ENCODE measurements around the gene GUCY1A1.

The GUCY1A1 gene

GRCh38 chr4:155762334-155762733, 95.7 kb downstream of the GUCY1A1 start:
- no peak for ATAC-seq
- TF ChIP-seq ISL1 (CRISPR knock-in tag; IDR thresholded peaks at IDR 0.05) (peak; percentile 66), ARNTL (CRISPR knock-in tag; IDR thresholded peaks at IDR 0.05; ENCODE audit: borderline replicate concordance, low read depth) (no peak)

GRCh38 chr4:155763551-155763950, 96.9 kb downstream of the GUCY1A1 start:
- ATAC-seq: no peak

GRCh38 chr4:155765149-155765548, 98.5 kb downstream of the GUCY1A1 start:
- TF ChIP-seq ZFP3 (CRISPR knock-in tag; IDR thresholded peaks at IDR 0.05) (no peak), ARNTL (CRISPR knock-in tag; IDR thresholded peaks at IDR 0.05; ENCODE audit: borderline replicate concordance, low read depth) (no peak), BACH2 (CRISPR knock-in tag; IDR thresholded peaks at IDR 0.05; ENCODE audit: borderline replicate concordance) (no peak), GLIS3 (CRISPR knock-in tag; IDR thresholded peaks at IDR 0.05) (no peak), CSDC2 (CRISPR knock-in tag; IDR thresholded peaks at IDR 0.05) (no peak), PPARA (CRISPR knock-in tag; IDR thresholded peaks at IDR 0.05; ENCODE audit: borderline replicate concordance) (no peak), ZC3H10 (CRISPR knock-in tag; IDR thresholded peaks at IDR 0.05) (no peak), SNAI2 (CRISPR knock-in tag; IDR thresholded peaks at IDR 0.05) (no peak)
- TF ChIP-seq, protein P1, sequence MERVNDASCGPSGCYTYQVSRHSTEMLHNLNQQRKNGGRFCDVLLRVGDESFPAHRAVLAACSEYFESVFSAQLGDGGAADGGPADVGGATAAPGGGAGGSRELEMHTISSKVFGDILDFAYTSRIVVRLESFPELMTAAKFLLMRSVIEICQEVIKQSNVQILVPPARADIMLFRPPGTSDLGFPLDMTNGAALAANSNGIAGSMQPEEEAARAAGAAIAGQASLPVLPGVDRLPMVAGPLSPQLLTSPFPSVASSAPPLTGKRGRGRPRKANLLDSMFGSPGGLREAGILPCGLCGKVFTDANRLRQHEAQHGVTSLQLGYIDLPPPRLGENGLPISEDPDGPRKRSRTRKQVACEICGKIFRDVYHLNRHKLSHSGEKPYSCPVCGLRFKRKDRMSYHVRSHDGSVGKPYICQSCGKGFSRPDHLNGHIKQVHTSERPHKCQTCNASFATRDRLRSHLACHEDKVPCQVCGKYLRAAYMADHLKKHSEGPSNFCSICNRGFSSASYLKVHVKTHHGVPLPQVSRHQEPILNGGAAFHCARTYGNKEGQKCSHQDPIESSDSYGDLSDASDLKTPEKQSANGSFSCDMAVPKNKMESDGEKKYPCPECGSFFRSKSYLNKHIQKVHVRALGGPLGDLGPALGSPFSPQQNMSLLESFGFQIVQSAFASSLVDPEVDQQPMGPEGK (CRISPR knock-in tag; IDR thresholded peaks at IDR 0.05; ENCODE audit: borderline replicate concordance): no peak
- TF ChIP-seq, protein P2, sequence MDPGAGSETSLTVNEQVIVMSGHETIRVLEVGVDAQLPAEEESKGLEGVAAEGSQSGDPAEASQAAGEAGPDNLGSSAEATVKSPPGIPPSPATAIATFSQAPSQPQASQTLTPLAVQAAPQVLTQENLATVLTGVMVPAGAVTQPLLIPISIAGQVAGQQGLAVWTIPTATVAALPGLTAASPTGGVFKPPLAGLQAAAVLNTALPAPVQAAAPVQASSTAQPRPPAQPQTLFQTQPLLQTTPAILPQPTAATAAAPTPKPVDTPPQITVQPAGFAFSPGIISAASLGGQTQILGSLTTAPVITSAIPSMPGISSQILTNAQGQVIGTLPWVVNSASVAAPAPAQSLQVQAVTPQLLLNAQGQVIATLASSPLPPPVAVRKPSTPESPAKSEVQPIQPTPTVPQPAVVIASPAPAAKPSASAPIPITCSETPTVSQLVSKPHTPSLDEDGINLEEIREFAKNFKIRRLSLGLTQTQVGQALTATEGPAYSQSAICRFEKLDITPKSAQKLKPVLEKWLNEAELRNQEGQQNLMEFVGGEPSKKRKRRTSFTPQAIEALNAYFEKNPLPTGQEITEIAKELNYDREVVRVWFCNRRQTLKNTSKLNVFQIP (CRISPR knock-in tag; IDR thresholded peaks at IDR 0.05; ENCODE audit: borderline replicate concordance, low read depth): no peak

More at GRCh38 chr4:155763551-155763950, 96.9 kb downstream of the GUCY1A1 start:
- TF ChIP-seq ARNTL (CRISPR knock-in tag; IDR thresholded peaks at IDR 0.05; ENCODE audit: borderline replicate concordance, low read depth) (no peak), CSDC2 (CRISPR knock-in tag; IDR thresholded peaks at IDR 0.05) (no peak), ESRRG (CRISPR knock-in tag; IDR thresholded peaks at IDR 0.05) (no peak), PPARA (CRISPR knock-in tag; IDR thresholded peaks at IDR 0.05; ENCODE audit: borderline replicate concordance) (no peak), ZC3H10 (CRISPR knock-in tag; IDR thresholded peaks at IDR 0.05) (no peak)
- TF ChIP-seq, protein P3, sequence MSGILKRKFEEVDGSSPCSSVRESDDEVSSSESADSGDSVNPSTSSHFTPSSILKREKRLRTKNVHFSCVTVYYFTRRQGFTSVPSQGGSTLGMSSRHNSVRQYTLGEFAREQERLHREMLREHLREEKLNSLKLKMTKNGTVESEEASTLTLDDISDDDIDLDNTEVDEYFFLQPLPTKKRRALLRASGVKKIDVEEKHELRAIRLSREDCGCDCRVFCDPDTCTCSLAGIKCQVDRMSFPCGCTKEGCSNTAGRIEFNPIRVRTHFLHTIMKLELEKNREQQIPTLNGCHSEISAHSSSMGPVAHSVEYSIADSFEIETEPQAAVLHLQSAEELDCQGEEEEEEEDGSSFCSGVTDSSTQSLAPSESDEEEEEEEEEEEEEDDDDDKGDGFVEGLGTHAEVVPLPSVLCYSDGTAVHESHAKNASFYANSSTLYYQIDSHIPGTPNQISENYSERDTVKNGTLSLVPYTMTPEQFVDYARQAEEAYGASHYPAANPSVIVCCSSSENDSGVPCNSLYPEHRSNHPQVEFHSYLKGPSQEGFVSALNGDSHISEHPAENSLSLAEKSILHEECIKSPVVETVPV (CRISPR knock-in tag; IDR thresholded peaks at IDR 0.05): no peak
- TF ChIP-seq, protein P2 (CRISPR knock-in tag; IDR thresholded peaks at IDR 0.05; ENCODE audit: borderline replicate concordance, low read depth): no peak

DNA sequence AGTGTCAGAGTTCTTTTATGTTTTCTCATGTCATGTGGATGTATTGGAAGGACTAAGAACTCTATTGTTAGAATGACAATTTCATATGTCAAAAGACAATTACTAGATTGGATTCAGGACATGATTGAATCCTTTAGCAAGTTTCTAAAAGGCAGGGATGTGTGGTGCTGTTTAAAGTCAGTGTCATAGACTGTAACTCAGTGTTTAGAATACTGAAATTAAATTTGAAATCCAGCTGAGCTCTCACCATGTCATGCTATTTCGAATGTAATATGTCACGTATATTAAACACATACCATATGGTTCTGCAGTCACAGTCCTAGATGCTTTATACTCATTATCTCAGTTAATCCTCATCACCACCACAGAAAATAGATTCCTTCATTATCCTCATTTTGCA, 100.0 kb downstream of the GUCY1A1 start:
- no peak for ATAC-seq
- TF ChIP-seq CREB5 (CRISPR knock-in tag; IDR thresholded peaks at IDR 0.05; ENCODE audit: low read depth) (no peak), TCF4 (CRISPR knock-in tag; IDR thresholded peaks at IDR 0.05; ENCODE audit: borderline replicate concordance) (no peak), RARB (CRISPR knock-in tag; IDR thresholded peaks at IDR 0.05) (no peak), ARNTL (CRISPR knock-in tag; IDR thresholded peaks at IDR 0.05; ENCODE audit: borderline replicate concordance, low read depth) (no peak)

More at GRCh38 chr4:155765149-155765548, 98.5 kb downstream of the GUCY1A1 start:
- ATAC-seq: no peak

- ATAC-seq: no peak
Measured at GRCh38 chr4:155768370-155768769, 101.7 kb downstream of the GUCY1A1 start.

More at GRCh38 chr4:155768370-155768769, 101.7 kb downstream of the GUCY1A1 start:
- no peak for TF ChIP-seq ZNF70 (CRISPR knock-in tag; IDR thresholded peaks at IDR 0.05)
- no peak for TF ChIP-seq ZNF8 (CRISPR knock-in tag; IDR thresholded peaks at IDR 0.05)
- TF ChIP-seq ZNF565 (CRISPR knock-in tag; conservative IDR thresholded peaks at IDR 0.05; ENCODE audit: low read depth): no peak
- no peak for TF ChIP-seq TCF4 (CRISPR knock-in tag; IDR thresholded peaks at IDR 0.05; ENCODE audit: borderline replicate concordance)

Measured in SK-N-SH treated with all-trans-retinoic acid at 6 μM for 48 hours (cell line).